MCF 10A (cell line): ENCODE data around the gene ZNF543. TPM values are rescaled to one million over a fixed set of nuclear protein-coding genes. Genes with fewer than 3 reads are reported as not detected.

ENCODE experiments used
- BruUV-seq: library from RNA; stranded (reverse); fragments of 400-500 nt; replicated peaks from 2 replicates; lab custom pipeline; 2021; lab: Mats Ljungman, UMichigan
- CTCF ChIA-PET: fragments of 300-600 bp; sonication (Branson Sonifier 250); formaldehyde crosslinking; extraction: SDS; loops from one replicate; lab custom pipeline; 2021; ENCODE audit warnings: antibody characterized with exemption, inconsistent platforms; lab: Yijun Ruan, JAX
- POLR2A ChIA-PET: fragments of 300-600, 350-650 bp; sonication (Branson Sonifier 250); formaldehyde crosslinking; extraction: SDS; loops from one replicate; lab custom pipeline; 2020; ENCODE audit warnings: antibody characterized with exemption, inconsistent platforms; lab: Yijun Ruan, JAX
- DNase-seq: peaks from one replicate; pipeline ENCODE4 v3.0.0-alpha.2; 2018; ENCODE audit not compliant: unreplicated experiment
- H3K27ac Mint-ChIP-seq: one replicate; pipeline ENCODE4 v1.8.0; 2022; ENCODE audit warnings: mild to moderate bottlenecking, low read depth, mixed read lengths; ENCODE audit not compliant: unreplicated experiment
- H3K27me3 Mint-ChIP-seq: one replicate; pipeline ENCODE4 v1.8.0; 2022; ENCODE audit warnings: mixed read lengths; ENCODE audit not compliant: insufficient read depth, unreplicated experiment
- H3K36me3 Mint-ChIP-seq: one replicate; pipeline ENCODE4 v1.8.0; 2022; ENCODE audit warnings: mild to moderate bottlenecking, moderate library complexity, mixed read lengths; ENCODE audit not compliant: insufficient read depth, unreplicated experiment
- H3K4me1 Mint-ChIP-seq: one replicate; pipeline ENCODE4 v1.8.0; 2022; ENCODE audit warnings: mixed read lengths; ENCODE audit not compliant: insufficient read depth, unreplicated experiment
- H3K4me3 Mint-ChIP-seq: one replicate; pipeline ENCODE4 v1.8.0; 2022; ENCODE audit warnings: mild to moderate bottlenecking, moderate library complexity, mixed read lengths; ENCODE audit not compliant: unreplicated experiment
- H3K9me3 Mint-ChIP-seq: one replicate; pipeline ENCODE4 v1.8.0; 2022; ENCODE audit warnings: mixed read lengths; ENCODE audit not compliant: unreplicated experiment
- intact Hi-C: fragments of 100-400 bp; cut with micrococcal nuclease; formaldehyde crosslinking; loops from 2 replicates; pipeline ENCODE4 v1.14.1; 2022
- total RNA-seq: library from RNA; stranded (reverse); gene quantifications from 2 replicates; pipeline ENCODE4 v1.2.3, GENCODE V29; 2022
- TF ChIP-seq, protein P1 (sequence below): fragments of 200-600 bp; IDR thresholded peaks from one replicate; pipeline ENCODE4 v1.8.0; 2022; ENCODE audit warnings: antibody characterized with exemption, mild to moderate bottlenecking; ENCODE audit not compliant: unreplicated experiment

The ZNF543 gene
- total RNA-seq, 1 experiment from 2014 or later = 9.2 TPM

DNA sequence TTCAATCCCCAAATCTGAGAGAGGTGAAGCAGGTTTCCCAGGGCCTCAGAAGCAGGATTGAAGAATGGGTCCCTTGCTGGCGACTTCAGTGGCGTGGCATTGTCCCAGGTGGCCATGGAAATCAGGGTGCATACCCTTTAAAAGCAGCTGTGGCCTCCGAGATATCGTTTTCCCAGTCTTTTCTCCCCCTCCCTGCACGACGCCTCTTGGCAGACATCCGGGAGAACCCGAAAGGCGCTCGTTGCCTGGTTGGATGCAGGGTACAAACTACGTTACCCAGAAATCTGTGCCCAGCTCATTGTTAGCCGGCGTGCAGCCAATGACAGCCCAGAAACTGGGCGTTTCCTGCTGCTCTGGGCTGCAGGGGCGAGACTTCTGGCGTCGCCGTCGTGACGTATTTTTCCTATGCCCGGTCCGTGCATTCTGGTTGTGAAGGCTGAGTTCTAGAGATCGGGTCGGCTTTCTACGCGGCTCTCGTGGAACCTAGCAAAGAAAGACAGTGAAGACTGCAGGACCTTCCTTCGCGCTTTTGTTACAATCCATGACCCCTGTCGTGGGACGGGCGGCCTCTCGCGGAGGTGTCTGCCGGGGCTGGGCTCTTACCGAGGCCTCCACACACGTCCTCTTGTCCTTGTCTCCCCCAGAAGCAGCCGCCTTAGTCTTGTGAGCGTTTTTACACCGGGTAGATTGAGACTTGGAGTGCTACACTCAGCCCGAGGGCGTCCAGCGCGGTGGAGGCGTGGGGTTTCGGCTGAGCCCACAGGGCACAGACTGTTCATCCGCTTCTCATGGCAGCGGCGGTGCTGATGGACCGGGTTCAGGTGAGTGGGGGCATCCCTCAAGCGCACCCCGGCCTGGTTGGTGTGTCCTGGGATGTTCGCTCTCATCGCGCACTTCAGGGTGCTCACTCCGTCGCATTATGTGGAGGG lies 30.9 kb downstream of the ZNF543 start, which contains the start of gene ZNF304:
Gene ZNF304 (plus strand): TSS at position 395 of the 929 bp plus-strand sequence. CDS start 394 bp downstream, at position 789.
- Mint-ChIP-seq H3K4me1 (peaks cover 21% of the 10 kb centered on the region), H3K4me3 (peak within 1 kb of the TSS; percentile 90), H3K36me3 (peaks cover 28% of the 10 kb centered on the region), H3K27ac (peak within 1 kb of the TSS; percentile 97), H3K9me3 (peaks cover 7% of the 10 kb centered on the region), H3K27me3 (no peaks in the 10 kb centered on the region)
- ChIA-PET POLR2A (interaction anchor here (0.7 to 2.7 kb wide), 20 partner anchors 8 to 469 kb away, joined by 3 to 29 read pairs (median 4); partner anchors contain the start of genes TRAPPC2B, ZNF419, ZNF547 and ZNF805), CTCF (interaction anchor here (0.6 to 1.2 kb wide), 5 partner anchors 10 to 220 kb away, joined by 3 to 6 read pairs (median 3); no protein-coding TSS in a partner anchor)
- intact Hi-C loops = loop anchor here (2.0 kb wide), 1 partner anchor 70 kb away; the partner anchor contains the start of gene ZNF460
- TSS peak; percentile 61 for BruUV-seq
- DNase-seq = peak; percentile 98
- TF ChIP-seq, protein P1, sequence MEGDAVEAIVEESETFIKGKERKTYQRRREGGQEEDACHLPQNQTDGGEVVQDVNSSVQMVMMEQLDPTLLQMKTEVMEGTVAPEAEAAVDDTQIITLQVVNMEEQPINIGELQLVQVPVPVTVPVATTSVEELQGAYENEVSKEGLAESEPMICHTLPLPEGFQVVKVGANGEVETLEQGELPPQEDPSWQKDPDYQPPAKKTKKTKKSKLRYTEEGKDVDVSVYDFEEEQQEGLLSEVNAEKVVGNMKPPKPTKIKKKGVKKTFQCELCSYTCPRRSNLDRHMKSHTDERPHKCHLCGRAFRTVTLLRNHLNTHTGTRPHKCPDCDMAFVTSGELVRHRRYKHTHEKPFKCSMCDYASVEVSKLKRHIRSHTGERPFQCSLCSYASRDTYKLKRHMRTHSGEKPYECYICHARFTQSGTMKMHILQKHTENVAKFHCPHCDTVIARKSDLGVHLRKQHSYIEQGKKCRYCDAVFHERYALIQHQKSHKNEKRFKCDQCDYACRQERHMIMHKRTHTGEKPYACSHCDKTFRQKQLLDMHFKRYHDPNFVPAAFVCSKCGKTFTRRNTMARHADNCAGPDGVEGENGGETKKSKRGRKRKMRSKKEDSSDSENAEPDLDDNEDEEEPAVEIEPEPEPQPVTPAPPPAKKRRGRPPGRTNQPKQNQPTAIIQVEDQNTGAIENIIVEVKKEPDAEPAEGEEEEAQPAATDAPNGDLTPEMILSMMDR = no peak

DNA sequence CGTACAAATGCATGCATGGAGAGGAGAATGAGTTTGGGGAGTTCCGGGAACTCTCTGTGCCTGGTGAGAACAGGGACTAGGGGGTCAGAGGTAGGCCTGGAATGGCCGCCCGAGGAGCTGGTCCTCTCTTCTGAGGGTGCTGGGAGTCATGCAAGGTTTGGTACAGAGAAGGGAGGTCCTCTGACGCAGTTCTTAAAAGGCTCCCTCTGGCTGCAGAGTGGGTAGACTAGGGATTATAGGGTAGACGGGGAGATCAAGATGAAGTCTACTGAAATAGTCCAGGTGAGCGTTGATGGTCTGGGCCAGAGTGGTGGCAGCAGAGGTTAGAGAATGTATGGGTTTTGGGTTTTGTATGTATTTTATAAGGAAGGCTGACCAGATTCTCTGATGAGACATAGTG lies 31.6 kb downstream of the ZNF543 start:
- H3K4me3 Mint-ChIP-seq = peak overlapping the region; percentile 90
- H3K36me3 Mint-ChIP-seq = peaks cover 35% of the 10 kb centered on the region
- ChIA-PET CTCF (no interaction called here), POLR2A (interaction anchor here (0.9 to 2.7 kb wide), 4 partner anchors 10 to 49 kb away, joined by 3 to 29 read pairs (median 12); partner anchors contain the start of genes TRAPPC2B and ZNF547)
- H3K27ac Mint-ChIP-seq = peak overlapping the region; percentile 97
- H3K9me3 Mint-ChIP-seq = peaks cover 7% of the 10 kb centered on the region
- intact Hi-C loops = loop anchor here (2.0 kb wide), 1 partner anchor 71 kb away; the partner anchor contains the start of gene ZNF460
- TF ChIP-seq, protein P1 = no peak
- no TSS peak for BruUV-seq
- no peaks in the 10 kb centered on the region for H3K27me3 Mint-ChIP-seq
- DNase-seq = no peak
- H3K4me1 Mint-ChIP-seq = peaks cover 21% of the 10 kb centered on the region

DNA sequence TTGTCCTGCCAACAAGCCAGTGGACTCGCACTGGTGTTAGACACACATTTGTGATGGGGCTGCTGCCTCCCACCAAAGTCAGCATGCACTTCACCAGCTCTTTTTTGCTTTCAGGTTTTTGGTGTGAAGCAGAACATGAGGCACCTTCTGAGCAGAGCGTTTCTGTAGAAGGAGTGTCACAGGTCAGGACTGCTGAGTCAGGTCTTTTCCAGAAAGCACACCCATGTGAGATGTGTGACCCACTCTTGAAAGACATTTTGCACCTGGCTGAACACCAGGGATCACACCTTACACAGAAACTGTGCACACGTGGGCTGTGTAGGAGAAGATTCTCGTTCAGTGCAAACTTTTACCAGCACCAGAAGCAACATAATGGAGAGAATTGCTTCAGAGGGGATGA lies 35.6 kb downstream of the ZNF543 start:
- Mint-ChIP-seq H3K27ac (no peak overlapping the region), H3K4me1 (peaks cover 21% of the 10 kb centered on the region), H3K36me3 (peaks cover 53% of the 10 kb centered on the region), H3K27me3 (no peaks in the 10 kb centered on the region), H3K9me3 (peaks cover 7% of the 10 kb centered on the region), H3K4me3 (no peak overlapping the region)
- intact Hi-C loops = no loop called here
- ChIA-PET CTCF (interaction anchor here (1.1 kb wide), 1 partner anchor 50 kb away, joined by 3 read pairs; no protein-coding TSS in a partner anchor), POLR2A (no interaction called here)
- TF ChIP-seq, protein P1 = no peak
- no peak for DNase-seq
- BruUV-seq = no TSS peak

DNA sequence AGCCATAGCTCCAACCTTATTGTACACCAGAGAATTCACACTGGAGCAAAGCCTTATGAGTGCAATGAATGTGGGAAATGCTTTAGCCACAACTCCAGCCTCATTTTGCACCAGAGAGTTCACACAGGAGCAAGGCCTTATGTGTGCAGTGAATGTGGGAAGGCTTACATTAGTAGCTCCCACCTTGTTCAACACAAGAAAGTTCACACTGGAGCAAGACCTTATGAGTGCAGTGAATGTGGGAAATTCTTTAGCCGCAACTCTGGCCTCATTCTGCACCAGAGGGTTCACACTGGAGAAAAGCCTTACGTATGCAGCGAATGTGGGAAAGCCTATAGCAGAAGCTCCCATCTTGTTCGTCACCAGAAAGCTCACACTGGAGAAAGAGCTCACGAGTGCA lies 37.1 kb downstream of the ZNF543 start:
- peaks cover 7% of the 10 kb centered on the region for H3K9me3 Mint-ChIP-seq
- H3K4me1 Mint-ChIP-seq = peaks cover 13% of the 10 kb centered on the region
- TF ChIP-seq, protein P1 = no peak
- no peak overlapping the region for H3K4me3 Mint-ChIP-seq
- CTCF ChIA-PET = interaction anchor here (0.5 to 1.3 kb wide), 4 partner anchors 9 to 77 kb away, joined by 3 to 8 read pairs (median 4); partner anchors contain the start of gene ZNF460
- POLR2A ChIA-PET = interaction anchor here (0.5 kb wide), 1 partner anchor 588 kb away, joined by 3 read pairs; no protein-coding TSS in a partner anchor
- H3K27me3 Mint-ChIP-seq = no peaks in the 10 kb centered on the region
- intact Hi-C loops = no loop called here
- H3K36me3 Mint-ChIP-seq = peaks cover 50% of the 10 kb centered on the region
- no peak for DNase-seq
- H3K27ac Mint-ChIP-seq = no peak overlapping the region
- BruUV-seq = no TSS peak
